ENCODE data around the gene LONRF3.

LONRF3 gene

DNA sequence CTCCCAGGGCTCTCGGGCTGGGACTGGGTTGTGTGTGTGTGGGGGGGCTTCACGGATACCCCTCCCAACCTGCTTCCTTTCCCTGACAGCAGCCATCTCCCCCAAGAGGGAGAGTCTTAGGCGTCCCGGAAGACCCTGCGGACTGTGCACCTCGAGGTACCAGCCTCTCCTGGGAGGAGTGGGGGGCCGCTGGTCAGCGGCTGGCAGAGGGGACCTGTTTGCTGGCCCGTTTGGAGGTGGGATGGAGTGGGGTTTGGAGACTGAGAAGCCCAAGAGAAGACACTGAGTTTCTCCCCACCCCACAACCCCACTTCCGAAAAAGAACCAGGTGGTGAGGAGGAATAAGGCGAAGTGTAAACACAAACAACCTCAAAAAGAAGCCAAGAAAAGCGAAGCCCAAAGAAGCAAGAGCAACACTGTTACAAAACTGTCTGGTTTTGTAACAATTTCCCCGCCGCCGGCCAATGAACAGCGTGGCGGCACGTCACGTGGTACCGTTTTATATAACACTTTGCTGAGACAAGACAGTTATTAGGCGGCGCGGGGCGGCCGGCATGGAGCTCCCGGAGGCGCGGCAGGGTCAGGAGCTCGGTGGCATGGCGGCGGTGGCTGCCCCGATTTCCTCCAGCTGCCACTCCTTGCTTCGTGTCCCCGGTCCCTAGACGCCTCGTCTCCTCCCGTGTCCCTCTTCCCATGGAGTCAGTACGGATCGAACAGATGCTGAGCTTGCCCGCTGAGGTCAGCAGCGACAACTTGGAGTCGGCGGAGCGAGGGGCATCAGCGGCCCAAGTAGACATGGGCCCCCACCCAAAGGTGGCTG lies at the start of gene LONRF3:
TSS of gene LONRF3 (plus strand) at position 531 of the 820 bp plus-strand sequence. CDS start at position 694, 163 bp downstream.
- in situ Hi-C loops (cut with MboI; ENCODE audit: low sequenced_read_pairs), result no loop called here

DNA sequence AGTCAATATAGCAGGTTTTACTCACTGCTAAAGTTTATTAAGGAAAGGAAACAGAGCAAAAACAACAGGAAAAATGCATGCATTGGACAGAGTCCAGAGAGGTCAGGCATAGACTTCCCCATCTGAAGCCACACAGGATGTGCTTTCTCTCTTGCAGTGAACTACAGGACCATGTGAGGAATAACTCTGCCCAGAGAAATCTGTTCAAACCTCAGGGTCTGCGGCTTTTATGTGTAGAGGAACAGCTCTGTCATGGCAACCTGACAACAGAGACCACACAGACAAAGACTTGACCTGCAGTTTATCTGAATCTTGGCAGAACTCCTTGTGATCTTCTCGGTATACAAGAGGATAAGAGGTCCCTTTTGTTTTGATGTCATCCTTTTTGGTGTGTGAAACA lies 46.3 kb upstream of the LONRF3 start:
- in situ Hi-C loops (cut with MboI; ENCODE audit: low sequenced_read_pairs), result no loop called here

DNA sequence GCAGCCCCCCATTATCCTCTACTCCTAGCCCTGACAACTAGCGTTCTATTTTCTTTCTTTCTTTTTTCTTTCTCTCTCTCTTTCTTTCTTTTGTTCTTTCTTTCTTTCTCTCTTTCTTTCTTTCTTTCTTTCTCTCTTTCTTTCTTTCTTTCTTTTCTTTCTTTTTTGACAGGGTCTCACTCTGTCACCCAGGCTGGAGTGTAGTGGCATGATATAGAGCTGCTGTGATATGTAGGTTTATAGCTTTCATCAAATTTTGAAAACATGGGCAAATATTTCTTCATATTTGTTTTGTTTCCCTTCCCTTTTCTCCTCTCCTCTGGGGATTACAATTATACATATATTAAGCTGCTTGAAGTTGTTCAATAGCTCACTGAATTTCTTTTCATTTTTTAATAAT lies 39.1 kb upstream of the LONRF3 start:
- in situ Hi-C loops (cut with MboI; ENCODE audit: low sequenced_read_pairs), result no loop called here

DNA sequence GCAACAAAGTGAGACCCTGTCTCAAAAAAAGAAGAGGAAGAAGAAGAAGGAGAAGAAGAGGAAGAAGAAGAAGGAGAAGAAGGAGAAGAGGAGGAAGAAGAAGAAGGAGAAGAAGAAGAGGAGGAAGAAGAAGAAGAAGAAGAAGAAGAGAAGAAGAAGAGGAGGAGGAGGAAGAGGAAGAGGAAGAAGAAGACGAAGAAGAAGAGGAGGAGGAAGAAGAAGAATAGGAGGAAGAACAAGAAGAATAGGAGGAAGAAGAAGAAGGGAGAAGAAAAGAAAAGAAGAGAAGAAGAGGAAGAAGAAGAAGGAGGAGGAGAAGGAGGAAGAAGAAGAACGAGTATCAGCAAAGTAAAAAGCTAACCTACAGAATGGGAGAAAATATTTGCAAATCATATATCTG lies 33.3 kb upstream of the LONRF3 start:
- in situ Hi-C loops (cut with MboI; ENCODE audit: low sequenced_read_pairs), result no loop called here

DNA sequence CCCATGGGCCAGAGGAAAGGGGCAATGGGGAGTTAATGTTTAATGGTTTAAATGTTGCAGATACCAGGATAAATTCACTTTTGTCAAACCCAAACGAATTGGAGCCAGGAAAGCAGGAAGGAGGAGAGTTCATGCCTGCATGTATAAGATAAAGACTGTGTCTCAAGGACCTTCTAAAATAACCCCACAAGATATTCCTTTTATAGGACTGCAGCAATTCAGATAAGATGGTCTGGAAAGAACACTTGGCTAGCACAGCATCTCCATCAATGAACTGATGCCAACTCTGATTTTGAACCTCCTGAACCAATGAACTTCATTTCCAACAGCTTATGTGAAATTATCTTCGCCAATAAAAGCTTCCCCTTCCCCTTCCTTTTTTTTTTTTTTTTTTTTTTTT lies 31.3 kb upstream of the LONRF3 start:
- in situ Hi-C loops (cut with MboI; ENCODE audit: low sequenced_read_pairs), result no loop called here

DNA sequence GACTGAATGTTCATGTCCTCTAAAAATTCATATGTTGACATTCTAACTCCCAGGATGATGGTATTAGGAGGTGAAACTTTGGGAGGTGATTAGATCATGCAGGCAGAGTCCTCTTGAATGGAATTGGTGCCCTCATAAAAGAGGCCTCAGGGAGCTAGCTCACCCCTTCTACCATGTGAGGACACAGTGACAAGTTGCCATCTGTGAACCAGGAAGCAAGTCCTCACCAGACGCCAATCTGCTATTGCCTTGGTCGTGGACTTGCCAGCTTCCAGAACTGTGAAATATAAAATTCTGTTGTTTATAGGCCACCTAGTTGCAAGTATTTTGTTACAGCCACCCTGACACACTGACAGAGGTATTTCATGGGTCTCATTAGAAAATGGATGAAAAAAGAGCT lies 28.5 kb upstream of the LONRF3 start:
- in situ Hi-C loops (cut with MboI; ENCODE audit: low sequenced_read_pairs), result no loop called here

DNA sequence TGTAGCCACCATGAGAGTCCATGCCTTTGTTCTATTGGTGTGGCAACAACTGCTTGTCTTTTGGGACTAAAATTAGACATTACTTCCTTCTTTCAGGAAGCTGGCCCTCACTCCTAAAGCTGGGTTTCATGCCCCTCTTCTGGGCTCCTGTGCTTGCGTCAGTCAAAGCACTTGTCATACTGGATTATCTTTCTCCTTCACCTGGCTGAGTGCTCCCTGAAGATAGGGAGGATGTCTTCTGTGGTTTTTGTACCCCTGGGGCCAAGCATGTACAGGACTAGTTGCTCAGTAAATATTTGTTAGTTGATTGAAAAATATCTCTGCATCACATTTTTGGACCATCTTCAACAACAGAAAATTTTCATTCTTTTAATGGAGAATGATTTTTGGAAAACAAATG lies 26.1 kb upstream of the LONRF3 start:
- in situ Hi-C loops (cut with MboI; ENCODE audit: low sequenced_read_pairs), result no loop called here

DNA sequence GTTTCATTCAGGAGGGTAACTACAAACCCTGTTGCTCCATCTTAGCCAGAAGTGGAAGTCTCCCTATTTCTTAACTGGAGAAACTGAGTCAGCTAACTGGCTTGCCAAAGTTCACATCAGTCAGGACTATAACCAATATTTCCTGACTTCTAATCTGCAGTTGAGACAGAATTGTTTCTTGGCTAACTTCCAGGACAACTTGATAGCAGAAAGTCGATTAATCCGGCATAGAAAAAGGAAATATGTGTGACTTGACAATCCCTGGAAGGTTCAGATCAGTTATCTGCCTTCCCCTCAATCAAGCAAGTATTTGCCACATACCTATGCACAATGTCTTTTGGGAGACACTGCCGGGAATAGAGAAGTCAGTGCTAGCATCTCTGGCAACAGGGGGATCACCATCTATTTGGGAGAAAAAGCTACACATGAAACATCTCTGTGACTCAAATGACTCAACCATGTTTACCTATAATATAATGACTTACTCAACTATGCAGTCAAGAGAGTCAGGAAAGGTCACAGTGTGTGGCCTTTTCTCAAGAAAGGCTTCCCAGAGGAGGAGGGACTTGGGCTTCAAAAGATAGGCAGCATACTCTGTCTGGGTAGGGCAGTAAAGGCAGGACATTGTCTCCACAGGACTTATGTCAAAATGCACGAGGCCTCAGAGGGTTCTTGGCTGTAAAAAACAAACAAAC lies 12.4 kb upstream of the LONRF3 start:
- in situ Hi-C loops (cut with MboI; ENCODE audit: low sequenced_read_pairs), result no loop called here

DNA sequence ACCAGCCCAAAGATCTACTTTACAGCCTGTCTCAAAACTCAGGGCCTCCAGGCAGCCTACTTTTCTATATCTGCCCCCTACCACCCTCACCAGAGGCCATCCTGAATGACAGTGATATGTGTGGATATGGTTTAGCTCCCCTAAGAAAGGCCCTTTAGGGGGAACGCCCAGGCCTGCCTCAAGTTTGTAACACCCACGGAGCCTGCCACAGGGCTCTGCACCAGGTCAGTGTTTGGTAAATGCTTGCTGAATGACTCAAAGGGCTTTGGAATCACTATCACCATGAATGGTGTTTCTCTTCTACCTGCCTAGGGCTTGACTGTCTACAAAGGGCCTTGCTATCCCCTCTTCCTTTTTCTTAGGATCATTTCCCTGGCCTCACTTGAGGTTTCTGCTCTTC lies 11.3 kb upstream of the LONRF3 start:
- in situ Hi-C loops (cut with MboI; ENCODE audit: low sequenced_read_pairs), result no loop called here

DNA sequence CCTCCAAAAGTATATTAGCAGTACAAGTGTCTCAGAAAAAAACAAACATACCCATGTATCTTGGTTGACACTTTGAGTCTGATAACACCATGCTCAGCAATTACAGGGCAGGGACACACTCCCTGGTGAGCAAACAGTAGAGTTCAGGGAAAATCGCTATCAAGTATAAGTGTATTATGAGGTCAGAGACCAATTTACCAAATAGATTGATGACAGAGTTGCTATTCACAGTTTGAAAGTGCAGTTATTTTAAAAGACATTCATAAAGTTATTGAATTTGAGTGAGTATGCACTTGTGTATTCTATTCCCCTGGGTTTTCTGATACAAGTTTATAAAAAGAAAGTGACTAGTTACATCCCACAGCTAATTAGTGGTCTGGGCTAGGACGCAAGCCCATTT lies 10.2 kb upstream of the LONRF3 start:
- in situ Hi-C loops (cut with MboI; ENCODE audit: low sequenced_read_pairs), result no loop called here

DNA sequence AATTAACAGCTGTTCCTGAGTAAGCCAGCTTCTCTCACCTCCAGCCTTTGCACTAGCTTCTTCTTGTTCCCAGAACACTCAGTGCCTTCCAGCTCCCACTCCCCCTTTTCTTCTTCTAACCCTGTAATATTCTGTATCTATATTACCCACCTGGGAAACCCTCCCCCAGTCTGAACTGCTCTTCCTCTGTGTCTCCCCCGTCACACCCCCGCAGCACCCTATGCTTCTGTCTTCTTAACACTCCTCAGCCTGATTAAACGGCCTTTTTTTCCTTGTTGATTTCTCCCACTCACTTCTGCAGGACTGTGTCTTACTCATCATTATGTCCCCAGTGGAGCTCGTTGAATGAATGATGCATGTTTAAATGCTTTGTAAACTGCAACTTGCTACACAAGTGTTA lies 9.0 kb upstream of the LONRF3 start:
- in situ Hi-C loops (cut with MboI; ENCODE audit: low sequenced_read_pairs), result no loop called here

DNA sequence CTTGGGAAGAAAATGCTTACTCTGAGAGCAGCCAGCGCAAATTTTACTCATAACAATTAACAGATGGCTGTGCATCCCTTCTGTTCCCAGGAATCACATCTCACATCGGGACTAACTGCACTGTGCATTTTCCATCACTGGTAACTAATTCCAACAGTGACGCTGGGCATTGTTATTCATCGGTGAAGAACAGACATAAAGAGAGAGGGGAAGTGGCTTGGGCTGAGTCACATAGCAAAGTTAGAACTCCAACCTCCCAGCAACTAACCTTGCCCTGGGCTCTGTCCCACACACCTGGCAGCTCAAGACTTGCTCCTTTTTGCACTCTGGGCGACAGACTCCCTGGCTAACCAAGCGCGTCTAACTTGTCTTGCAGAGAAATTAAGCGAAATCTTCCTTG lies 6.4 kb upstream of the LONRF3 start:
- in situ Hi-C loops (cut with MboI; ENCODE audit: low sequenced_read_pairs), result no loop called here

DNA sequence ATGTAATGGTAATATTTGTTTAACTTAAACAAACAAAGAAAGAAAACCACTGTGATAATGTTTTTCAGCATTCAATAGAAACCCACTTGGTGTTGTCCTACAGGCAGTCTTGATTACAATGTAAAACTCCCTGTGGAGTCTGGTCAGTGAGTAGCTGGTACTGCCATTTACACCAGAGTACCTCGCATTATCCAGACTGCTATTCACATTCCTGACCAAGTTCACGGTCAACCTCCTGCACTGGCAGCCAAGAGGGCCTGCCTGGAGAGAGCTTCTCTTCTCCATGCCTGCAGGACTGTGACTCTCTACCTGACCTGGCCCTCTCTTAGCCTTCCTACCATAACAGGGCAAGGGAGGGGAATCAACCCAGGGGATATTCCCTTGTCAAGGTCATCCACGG lies 2.9 kb upstream of the LONRF3 start:
- in situ Hi-C loops (cut with MboI; ENCODE audit: low sequenced_read_pairs), result no loop called here

DNA sequence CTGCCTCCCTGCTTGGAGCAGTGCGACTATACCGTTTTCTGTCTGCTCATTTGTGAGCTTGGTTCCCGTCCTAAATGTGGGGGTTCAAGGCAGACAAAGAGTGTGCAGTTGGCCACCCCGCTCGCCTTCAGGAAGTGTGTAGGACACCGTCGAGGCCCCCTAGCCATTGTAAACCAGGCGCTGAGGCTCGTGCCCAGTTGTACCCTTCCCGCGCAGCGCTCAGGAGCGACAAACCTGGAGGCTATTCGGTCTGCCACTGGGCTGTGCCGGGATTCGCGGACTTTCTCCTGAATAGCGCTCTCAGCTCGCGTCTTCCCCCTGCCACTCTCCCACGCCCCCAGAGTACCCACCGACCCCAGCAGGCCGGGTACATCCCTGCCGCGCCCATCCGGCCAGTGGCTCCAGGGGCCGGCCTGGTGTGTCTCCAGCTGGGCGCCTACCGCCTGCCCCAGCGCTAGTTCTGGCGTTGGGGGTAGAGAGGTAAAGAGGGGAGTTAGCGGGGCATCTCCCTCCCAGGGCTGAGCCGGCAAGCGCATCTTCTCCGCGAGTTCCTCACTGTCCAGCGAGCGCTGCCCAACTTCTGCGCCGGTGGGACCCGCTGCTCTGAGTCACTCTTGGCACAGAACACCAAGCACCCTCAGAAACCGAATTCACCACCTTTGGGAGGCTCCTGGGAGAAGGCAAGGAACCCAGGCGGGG lies 880 bp upstream of the LONRF3 start:
- in situ Hi-C loops (cut with MboI; ENCODE audit: low sequenced_read_pairs), result no loop called here

DNA sequence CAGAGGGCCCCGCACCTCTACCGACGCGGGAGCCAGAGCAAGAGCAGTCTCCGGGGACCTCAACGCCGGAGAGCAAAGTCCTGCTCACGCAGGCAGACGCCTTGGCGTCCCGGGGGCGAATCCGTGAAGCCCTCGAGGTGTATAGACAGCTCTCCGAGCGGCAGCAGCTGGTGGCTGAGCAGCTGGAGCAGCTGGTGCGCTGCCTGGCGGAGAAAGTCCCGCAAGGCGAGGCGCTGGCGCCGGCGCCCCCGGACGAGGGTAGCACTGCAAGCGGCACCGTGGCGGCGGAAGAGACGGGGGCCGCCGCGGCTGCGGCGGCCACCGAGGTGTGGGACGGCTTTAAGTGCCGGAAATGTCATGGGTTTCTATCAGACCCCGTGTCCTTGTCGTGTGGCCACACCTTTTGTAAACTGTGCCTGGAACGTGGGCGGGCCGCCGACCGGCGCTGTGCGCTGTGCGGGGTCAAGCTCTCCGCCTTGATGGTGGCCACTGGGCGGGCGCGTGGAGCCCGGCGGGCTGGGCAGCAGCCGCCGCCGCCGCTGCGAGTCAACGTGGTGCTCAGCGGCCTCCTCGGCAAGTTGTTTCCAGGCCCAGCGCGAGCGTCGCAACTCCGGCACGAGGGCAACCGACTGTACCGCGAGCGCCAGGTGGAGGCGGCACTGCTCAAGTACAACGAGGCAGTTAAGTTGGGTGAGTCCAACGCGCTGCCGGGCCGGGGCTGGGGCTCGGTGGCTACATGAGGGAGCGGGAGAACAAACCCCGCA lies 672 bp downstream of the LONRF3 start:
- in situ Hi-C loops (cut with MboI; ENCODE audit: low sequenced_read_pairs), result no loop called here

DNA sequence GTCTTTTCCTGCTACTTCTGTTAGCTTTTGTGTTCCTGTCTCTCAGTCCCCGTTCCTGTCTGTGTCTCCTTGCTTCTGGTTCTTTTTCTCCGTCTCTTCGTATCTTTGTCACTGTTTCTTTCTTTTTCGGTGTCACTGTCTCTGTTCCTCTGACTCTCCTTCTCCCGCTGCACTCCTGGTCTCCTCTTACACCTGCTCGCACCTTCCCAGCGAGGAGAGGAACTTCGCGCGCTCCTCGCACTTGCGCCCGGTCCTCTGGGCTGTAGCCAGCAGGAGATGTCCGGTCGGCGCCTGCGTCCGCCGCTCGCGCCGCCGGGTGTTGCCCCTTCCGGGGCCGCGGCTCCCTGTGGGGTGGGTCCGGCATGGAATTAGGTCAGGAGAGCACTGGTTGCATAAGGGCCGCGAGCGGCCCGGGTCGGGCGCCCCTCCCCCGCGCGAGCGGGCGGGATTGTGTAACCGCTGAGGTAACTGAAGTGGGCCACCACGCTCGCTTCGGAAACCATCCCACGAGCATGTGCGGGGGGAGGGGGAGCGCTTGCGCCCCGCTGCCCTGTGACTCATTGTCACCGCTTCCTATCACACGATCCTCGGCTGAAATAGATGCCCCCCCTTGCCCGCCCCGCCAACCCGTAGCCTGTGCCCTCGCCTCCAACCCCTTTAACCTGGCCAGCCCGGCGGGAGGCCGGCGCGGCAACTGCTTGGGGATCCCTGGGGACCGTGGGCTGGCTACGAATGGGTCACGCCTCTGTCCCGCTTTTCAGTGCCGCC lies 1.6 kb downstream of the LONRF3 start:
- in situ Hi-C loops (cut with MboI; ENCODE audit: low sequenced_read_pairs), result no loop called here

DNA sequence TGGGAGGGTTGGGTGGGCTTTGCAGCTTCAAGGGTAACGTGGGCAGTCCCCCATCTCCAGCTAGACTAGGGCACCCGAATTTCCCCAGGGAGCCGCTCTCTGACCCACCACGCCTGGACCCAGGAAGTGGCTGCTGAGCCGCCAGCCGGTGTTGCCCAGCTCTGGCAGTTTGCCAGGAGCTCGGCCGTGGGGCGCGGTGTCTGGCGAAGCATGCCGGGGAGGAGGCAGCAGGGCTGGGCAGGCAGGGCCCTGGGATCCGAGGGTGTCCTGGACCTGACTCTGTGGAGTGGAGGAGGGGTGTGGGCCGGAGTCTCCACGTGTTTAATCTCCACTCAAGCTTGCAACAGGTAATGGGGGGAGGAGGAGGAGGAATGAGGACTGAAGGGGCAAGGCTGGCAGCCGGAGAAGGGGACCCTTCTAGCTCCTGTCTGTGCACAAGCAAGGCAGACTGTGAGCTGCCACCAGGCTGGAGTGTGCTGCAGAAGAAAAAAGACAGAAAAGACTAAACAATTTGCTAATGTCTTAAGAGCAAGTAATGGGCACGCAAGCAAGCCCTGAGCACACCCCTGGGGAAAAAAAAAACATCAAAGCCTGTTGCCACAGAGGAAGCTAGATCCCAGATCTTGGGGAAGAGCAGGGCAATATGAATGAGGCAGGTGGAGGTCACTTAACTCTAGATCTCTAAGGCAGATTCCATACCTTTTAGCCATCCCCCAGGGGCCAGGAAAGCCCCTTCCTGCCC lies 2.4 kb downstream of the LONRF3 start:
- in situ Hi-C loops (cut with MboI; ENCODE audit: low sequenced_read_pairs), result no loop called here

DNA sequence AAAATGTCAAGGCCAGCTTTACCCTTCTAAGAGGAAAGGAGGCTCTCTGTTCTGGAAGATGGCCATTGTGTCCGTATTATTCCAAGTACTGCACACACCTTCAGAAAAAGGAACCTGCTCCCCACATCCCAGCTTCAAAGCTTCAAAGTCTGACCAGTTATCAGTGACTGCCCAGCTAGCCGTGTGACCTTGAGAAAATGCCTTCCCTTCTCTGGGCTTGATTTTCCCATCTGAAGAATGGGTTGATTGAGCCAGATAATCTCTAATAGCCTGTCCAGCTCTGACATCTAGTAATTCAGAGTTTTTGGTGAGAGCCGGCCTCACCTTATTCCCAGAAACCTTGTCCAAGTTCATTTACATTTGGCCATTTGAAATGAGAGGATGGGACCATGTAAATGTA lies 3.0 kb downstream of the LONRF3 start:
- in situ Hi-C loops (cut with MboI; ENCODE audit: low sequenced_read_pairs), result no loop called here

DNA sequence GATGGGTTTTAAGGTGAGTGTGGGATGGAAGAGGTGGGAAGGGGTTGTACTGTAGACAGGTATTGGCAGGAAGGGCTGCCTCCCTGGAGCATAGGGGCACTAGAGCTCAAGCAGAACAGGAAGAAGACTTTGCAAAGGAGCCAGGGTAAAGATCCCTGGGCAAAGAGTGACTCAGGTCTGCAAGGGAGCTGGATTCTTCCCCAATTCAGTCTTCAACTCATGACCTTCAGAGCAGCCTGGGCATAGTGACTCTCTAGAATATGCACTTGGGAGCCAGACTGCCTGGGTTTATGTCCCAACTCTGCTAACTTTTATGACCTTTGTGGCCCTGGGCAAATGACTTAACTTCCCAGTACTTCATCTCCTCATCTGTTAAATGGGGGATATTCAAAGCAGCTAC lies 4.0 kb downstream of the LONRF3 start:
- in situ Hi-C loops (cut with MboI; ENCODE audit: low sequenced_read_pairs), result no loop called here

DNA sequence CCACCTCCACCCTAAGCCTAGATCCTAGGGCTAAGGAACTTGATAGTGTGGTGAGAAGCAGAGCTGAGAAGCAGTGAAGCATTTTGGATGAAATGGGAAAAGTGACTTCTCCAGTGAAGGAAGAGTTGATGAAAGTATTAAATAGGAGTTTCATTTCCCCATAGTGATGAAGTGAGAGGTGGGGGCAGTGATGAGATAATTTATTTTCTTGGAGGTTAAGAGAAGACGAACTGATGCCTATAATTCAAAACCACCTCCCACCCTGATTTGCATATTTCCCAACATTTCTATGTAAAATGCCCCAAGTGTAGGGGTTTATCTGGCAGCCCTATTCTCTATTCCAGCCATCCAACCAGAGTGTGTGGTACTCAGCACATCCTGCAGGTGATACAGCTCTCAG lies 6.3 kb downstream of the LONRF3 start:
- in situ Hi-C loops (cut with MboI; ENCODE audit: low sequenced_read_pairs), result no loop called here
